HL-60/S4 (cell line): Measurements from ENCODE around the gene NEU2.
"Not testable (repeated sequence)": the region's sequence is repeated elsewhere in the genome, so short reads cannot be mapped to it uniquely, and the experiment has no call there.

Source experiments
- in situ Hi-C: fragments of 300-500 bp; cut with MboI; formaldehyde crosslinking; loops from 2 replicates; pipeline ENCODE4 v1.14.3; 2022; ENCODE audit warnings: low sequenced_read_pairs

NEU2 gene

DNA sequence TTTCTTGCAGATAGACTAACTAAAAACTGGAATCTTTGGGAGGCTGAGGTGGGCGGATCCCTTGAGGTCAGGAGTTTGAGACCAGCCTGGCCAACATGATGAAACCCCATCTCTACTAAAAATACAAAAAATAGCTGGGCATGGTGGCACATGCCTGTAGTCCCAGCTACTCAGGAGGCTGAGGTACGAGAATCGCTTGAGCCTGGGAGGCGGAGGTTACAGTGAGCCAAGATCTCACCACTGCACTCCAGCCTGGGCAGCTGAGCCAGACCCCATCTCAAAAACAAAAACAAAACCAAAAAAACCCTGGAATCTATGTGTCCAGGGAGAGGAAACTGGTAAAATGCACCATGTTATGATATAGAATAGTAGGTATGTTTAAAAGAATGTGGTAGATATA is 20.0 kb downstream of the NEU2 start:
- in situ Hi-C loops: not testable (repeated sequence)

DNA sequence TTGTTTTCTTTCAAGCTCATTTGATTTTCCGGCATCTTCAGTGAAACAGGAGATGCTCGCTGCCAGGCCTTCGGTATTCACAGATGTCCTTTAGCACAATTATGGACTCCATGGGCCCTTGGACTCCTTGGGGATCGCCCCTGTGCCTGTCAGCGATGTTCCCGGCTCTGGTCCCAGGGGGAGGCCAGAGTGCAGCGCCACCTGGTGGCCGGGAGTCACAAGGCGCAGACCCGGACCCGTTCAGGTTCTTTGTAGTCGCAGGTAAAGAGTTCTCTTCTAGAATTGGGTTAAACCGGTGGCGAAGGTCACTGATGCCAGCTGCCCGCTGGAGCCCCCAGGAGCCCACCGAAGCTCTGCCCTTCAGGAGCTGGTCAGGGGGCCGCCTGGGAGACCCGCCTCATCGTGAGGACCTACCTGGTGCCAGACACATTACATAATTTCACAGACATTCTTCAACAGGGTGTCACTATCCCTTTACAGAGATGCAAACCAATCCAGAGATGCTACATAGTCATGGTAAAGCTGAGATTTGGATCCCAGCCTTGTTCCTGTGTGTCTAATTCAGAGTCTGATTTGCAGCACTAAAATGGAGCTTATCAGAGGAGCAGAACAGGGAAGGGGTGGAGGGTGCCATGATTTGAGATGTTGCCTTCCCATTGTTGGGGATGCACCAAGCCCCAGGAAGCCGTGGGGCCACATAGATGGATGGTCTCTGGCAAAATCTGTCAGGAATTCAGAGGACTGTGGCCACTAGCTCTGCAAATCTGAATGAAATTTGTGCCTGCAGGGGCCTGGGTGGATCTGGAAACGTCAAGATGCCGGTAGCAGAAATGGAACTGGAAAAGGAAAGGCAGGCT is 21.7 kb downstream of the NEU2 start:
- in situ Hi-C loops: no loop called here

DNA sequence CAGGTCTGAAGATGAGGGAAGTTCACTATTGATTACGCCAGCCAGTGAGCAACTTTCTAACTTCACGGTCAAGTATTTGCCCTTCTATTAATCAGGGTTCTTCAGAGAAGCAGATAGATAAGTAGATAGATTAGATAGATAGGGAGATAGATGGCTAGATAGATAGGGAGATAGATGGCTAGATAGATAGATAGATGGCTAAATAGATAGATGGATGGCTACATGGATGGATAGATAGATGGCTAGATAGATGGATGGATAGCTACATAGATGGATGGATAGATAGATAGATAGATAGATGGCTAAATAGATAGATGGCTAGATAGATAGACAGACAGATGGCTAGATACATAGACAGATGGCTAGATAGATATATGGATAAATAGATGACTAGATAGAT is 22.9 kb downstream of the NEU2 start:
- in situ Hi-C loops: no loop called here

DNA sequence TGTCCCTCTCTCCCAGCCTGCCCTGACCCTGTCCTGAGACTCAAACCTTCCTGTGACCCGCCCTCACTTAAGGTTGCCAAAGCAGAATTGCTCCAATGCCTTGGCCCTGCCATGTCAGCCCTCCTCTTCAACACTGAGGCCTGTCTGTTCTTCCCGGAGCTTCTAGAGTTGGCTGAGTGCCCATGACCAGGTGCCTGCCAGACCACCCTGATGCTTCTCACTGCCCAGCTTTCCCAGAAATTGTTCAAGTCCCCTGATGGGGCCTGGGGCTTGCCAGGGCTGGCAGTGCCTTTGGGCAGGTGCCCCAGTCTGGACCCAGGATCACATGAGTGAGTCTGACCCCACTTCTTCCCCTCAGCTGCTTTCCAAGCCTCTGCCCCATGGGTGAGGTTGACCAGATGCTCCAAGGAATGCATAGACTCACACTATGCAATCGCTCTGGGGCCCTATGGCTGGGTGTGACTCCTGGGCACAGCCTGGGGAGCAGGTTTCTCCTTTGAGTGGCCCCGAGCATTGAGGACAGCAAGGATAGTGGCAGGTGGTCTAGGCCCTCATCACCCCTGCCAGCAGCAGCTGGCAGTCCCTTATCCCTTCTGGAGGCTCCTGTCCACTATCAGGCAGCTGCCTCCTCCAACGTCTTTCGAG is 24.6 kb downstream of the NEU2 start:
- in situ Hi-C loops: no loop called here

DNA sequence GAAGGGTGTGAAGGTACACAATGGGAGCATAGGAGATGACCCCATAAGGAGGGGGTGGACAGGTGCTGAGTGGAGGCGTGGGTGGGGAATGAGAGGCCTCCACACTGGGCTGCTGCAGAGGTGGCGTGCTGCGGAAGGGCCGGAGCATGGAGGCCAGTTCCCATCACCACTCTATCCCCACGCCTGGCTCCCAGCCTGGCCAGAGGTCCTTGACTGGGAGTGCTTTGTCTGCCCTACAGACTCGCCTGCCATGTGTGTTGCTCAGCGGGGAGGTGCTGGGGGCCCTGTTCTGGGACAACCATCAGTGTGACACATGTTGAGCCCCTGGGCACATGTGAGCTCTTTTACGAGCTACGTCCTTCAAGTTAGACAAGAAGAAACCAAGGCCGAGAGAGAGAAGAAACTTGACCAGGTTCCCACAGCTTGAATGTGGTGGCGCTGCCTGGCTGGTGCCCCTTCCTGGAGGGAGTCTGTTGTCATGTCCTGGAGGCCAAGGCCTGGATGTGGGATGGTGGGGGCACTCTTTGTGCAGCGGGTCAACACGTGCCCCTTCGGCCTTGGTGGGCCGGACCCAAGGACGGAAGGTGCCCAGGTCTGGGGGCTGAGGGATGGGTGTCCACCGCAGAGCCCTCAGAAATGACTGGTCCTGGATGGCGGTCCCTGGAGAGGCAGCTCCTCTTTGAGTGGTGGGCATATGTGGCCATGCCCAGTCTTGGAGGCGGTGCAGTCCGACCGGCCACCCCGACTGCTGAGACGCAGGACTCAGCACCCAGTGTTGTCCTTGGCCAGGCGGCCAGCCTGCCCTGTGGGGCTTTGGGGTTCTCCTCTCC is 26.5 kb downstream of the NEU2 start:
- in situ Hi-C loops: no loop called here

DNA sequence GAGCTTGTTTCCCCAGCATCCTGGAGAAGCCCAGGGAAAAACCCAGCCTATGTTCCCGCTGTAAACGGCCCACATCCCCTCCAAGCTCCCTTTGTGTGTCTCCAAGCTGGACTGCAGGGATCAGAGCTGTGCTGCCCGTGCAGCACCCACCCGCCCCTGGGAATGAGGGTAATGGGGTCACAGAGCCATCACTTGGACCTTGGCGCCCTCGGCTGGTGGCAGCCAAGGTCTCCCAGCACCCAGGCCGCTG is 27.0 kb downstream of the NEU2 start:
- in situ Hi-C loops: no loop called here

DNA sequence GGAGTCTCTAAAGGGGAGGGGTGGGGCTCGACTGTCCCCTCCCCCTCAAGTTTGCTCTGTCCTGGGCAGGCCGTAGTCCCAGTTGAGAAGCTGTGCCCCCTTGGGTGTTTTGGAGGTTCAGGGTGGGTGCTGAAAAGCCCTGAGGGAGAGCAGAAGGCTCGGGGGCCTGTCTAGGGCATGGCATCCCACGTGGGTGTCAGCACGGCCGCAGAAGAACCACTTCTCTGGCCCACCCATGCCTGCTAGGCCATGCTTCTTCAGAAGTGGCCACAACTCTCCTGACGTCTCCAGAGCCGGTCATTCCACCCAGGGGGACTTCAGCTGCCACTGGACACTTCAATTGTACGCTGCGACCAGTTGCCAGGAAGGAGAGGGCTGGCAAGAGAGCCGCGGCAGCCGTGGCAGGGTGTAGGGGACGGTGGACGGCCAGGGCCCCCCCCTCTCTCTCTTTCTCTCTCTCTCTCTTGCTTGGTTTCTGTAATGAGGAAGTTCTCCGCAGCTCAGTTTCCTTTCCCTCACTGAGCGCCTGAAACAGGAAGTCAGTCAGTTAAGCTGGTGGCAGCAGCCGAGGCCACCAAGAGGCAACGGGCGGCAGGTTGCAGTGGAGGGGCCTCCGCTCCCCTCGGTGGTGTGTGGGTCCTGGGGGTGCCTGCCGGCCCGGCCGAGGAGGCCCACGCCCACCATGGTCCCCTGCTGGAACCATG is 27.5 kb downstream of the NEU2 start, which contains the start of gene INPP5D:
Gene INPP5D, plus strand, starts transcription at position 546 of the 704 bp plus-strand sequence. Its CDS starts 137 bp downstream, at position 683.
- in situ Hi-C loops: no loop called here

DNA sequence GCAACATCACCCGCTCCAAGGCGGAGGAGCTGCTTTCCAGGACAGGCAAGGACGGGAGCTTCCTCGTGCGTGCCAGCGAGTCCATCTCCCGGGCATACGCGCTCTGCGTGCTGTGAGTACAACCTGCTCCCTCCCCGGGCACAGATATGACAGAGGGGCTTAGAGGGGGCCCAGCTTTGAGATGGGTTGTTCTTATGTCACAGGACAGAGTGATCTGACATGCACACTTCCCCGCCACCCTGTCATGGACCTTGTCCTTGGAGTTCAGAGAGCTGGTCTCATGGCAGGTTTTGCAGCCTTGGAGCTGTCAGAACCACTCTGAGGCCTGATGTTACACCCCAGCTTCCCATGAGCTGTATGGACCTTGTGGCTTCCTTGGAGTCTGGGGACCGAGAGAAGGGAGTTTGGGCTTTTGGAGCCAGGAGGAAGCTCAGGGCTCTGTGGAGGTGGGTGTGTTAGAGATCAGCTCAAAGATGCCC is 28.1 kb downstream of the NEU2 start:
- in situ Hi-C loops: no loop called here

DNA sequence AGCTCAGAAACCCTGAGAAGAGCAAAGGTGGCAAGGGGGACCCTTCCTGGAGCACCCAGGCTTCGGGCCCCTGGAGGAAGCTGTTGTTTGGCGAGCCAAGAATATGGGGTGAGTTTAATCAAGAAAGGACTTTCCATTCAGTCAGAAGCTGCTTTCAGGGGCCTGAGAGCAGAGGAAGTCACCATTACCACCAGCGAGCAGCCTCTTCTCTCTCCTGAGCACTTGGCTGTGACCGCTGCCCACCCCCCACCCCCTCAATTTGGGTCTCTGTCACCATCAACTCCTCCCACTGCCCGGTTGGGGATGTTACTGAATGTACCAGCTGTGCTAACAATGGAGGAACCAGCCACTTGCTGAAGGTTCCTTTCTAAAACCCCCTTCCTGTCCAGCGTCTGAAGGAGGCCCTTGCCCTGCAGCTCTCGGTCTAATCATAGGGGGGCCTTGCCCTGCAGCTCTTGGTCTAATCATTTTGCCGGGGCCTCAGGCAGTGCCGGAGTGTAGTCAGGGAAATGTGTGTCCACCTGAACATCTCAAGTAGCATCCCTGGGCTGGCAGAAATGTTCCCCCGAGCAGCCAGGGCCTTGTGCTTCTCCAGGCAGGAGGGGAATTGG is 28.6 kb downstream of the NEU2 start:
- in situ Hi-C loops: no loop called here

DNA sequence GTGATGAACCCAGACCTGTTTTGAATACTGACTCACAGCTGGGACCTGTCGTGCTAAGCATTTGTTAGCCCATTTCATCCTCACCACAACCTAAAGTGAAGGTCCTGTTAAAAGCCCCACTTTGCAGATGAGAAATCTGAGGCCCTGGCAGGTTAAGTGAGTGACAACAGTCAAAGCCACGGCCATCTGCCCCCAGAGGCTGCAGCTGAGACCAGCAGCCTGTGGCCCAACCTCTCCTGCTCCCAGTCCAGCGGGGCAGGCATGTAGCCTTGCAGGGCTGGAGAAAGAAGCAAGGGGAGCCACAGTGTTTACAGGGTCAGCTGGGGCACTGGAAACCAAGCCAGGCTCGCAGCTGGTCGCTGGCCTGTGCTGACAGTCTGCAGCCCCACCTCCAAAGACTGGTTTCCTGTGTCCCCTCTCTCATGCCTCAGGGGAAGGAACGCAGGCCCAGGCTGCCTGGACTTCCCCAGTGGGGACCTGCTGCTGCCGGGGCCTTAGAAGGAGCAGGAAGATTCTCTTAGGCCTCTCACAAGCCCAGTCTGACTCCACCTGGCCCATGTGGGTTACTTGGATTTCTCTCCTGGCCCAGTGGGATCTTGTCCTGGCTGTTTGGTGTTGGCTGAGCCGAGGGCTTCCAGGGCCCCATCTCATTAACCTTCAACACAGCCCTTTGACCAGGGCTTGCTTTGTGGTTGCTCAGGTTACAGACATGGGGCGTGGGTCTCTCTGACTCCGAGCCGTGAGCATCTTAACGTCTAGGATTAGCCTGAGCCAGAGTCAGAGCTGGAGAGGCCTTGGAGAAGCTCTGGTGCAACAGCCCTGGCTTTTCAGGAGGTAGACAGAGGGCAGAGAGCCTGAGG is 29.3 kb downstream of the NEU2 start:
- in situ Hi-C loops: no loop called here

DNA sequence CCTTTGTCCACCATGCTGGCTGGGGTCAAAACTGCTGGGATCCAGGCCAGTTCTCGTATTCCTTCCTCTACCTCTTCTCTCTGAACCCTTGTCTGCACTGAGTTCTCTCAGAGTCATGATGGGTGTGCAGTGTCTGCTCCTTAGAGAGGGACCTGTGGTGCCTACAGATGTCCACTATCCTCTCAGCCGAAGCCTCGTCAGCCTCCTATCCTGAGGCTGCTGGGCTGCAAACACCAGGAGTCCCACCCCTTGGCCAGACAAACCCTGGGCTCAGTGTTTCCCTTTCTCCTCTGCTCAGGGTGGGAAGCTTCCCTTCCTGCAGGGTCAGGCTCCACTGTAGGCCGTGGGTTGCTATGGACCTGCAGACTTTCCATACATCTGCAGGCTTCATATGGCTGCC is 30.0 kb downstream of the NEU2 start:
- in situ Hi-C loops: no loop called here

DNA sequence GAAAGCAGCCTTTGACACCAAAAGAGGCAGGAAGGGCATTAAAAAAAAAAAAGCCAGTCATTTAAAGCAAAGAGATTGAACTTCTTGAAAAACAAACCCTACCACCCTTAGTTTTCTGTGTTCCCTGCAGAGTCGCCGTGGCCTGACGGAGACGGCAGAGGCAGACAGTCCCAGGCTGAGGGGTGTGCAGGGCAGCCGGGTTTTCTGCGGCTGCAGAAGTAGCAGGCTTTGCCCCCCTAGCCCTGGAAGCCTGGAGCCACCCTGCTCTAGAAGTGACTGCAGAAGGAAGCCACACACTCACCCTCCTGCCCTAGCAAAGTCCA is 30.4 kb downstream of the NEU2 start:
- in situ Hi-C loops: no loop called here

DNA sequence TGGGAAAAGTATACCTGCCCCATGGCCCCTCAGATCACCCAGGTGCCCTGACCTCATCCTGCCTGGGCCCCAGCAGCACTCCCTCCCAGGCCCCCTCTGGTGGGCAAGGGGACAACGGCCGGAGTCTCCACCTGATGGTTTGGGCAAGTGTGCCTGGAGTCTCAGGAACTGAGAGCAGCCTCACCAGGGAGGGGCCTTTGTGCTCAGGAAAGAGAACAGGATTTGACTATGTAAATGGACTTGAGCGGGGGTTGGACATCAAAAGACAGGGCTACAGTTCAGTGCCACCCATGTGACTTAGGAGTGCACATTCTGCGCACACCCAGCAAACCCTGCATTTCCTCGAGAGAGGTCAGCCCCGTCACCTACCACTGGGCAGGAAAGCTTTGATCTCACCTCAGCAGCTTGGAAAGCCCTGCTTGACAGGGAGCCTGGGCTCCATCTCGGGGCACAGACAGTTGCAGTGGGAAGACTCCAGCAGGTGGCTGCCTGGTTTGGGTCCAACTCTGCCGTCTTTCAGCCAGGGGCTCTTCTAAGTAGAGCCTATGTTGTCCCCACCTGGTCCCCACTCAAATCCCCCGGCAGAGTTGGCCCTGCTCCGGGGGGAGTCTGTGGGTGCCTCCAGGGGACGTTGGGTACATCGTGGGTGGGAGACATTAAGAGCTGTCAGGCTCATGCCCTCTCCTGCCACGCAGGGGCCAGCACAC is 30.9 kb downstream of the NEU2 start:
- in situ Hi-C loops: no loop called here

DNA sequence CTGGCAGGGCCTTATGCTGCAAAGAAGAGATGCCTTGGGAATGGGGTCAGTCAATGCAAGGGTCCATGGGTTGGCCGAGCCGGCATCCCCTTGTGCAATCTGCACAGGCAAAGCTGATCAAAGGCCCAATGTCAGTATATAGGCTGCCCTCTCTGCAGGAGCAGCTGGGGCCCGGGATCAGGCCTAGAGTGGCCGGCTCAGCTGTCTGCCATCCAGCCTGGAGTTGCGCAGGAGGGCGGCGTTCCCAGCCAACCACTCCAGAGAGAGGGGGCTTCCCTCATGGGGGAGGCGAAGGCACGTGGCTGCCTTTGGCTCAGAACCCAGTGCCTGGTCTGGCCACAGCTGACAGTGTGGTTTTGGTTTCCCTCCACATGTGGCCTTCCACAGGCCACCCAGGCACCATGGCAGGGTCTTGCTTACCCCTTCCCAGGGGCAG is 31.5 kb downstream of the NEU2 start:
- in situ Hi-C loops: no loop called here

DNA sequence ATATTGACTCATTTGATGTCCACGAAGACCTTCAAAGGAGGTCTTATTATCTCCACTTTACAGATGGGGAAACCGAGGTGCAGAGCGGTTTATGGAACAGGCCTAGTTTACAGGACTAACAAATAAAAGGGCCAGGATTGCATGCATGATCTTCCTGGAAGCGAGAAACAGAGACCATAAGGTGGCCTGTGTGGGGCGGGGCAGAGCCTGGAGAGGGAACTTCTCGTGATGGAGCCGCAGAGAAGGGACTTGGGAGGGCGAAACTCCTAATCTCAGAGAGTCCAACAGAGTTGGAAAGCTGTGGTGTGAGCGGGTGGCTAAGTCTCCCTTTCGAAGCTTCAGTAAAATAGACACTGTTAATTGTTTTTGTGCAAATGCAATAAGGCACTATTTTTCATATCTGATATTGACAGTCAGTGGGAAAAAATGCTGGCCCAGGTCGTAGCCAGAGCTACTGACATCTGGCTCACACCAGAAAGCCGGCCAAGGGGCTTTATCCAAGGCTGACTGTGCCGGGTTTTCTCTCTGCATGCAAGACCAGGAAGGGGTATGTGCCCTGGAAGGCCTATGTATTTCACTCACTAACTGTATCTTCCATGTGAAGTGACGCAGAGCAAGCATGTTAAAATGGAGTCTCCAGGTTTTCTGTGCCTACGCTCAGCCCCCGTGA is 32.2 kb downstream of the NEU2 start:
- in situ Hi-C loops: no loop called here

DNA sequence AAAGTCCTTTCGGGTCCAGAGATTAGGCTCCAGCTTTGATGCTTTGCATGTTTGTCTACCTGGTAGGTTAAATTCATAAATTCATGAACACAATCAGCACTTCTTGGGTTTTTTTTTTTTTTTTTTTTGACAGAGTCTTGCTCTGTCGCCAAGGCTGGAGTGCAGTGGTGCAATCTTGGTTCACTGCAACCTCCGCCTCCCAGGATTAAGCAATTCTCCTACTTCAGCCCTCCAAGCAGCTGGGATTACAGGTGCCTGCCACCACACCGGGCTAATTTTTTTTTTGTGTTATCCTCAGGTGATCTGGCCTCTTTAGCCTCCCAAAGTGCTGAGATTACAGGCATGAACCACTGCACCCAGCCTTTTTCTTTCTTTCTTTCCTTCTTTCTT is 32.7 kb downstream of the NEU2 start:
- in situ Hi-C loops: not testable (repeated sequence)

DNA sequence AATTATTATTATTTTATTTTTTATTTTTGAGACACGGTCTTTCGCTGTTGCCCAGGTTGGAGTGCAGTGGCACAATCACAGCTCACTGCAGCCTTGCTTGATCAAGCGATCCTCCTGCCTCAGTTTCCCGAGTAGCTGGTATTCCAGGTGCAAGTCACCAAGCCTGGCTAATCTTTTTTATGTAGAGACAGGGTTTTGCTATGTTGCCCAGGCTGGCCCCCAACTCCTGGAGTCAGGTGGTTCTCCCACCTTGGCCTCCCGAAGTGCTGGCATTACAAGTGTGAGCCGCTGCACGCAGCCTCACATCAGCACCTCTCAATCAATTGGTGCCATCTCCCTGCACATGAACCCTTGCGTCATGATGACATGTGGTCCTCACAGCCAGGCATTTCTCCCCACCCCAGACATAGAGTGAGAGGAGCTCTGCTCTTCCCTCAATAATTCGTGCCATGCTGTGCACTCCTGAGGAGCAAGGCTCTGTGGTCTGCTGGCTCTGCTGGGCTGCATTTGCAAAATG is 33.5 kb downstream of the NEU2 start:
- in situ Hi-C loops: no loop called here

DNA sequence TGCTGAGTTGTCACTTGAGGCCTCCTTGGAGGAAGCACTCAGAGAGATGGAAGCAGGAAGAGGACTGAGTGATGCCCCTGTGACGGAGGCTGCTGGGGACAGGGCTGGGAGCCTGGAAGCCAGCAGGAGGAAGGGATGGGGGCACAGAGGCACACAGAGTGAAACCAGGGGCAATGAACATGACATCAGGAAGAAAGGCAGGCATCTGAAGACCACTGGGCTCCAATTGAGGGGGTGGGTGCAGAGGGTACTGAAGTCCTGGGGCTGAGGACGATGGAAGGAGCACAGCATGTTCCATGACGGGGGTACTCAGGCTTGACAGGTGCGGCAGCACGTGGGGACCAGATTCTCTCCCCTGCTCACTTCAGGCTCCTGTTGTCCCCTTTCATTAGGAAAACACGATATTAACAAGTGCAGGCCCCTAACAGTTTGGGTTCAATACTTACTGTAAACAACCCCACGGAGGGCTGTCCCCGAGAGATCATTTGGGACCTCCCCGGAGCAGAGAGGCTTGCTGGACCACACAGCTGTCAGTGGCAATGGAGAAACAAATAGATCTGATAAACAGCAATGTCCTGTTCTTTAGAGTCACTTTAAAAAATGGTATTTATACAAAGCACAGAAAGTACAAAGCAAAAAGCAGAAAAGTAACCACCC is 36.4 kb downstream of the NEU2 start:
- in situ Hi-C loops: no loop called here
